Uterus (tissue), 2 donors: ENCODE measurements around the gene RIN2.

Source experiments
- POLR2A ChIP-seq, 2 donors: fragments of 450-650 bp; IDR thresholded peaks; one replicate each; pipeline ENCODE4 v1.6.1; 2016; ENCODE audit warnings: antibody characterized with exemption in 2 of 2, mild to moderate bottlenecking in 1 of 2, moderate library complexity in 1 of 2
- TF ChIP-seq, protein P1 (sequence below), 4 experiments: fragments of 200-600 bp in 2 of 4; fragments of 450-650 bp in 2 of 4; sonication (generic) in 2 of 4; IDR thresholded peaks; one replicate each; pipeline ENCODE4 v1.5.1; 2016 to 2019; ENCODE audit warnings: antibody characterized with exemption in 4 of 4, mild to moderate bottlenecking in 2 of 4, moderate library complexity in 1 of 4

DNA sequence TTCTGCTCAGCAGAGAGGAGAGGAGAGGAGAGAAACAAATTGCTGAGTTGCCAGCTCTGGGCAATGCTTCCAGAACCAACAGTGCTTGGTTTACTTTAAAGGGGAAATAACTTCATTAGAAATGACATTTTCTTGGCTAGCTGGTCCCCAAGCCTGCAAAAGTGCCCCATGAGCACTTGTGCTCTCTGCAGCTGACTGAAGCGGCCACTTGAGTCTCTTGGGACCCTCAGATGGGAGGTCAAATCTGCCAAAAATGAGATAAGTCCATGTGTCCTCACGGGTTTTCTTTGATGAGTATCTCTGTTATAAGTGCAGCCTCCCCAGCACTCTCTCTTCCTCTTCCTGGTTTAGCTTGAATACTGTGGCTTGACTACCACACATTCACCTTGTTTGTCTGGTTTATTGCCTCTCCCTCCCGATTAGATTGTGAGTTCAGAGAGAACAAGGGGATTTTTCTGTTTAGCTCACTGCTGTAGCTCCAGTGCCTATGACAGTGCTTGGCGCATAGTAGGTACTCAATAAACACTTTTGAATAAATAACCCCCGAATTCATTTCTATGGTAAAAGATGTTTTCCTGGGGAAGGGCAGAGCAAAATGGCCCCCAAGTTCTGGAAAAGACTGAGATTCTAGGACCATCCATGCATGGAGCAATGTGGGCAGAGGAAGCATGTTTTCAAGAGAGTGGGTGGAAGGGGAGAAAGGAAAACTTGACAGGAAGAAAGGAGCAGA is 7.0 kb upstream of the RIN2 start:
- TF ChIP-seq, protein P1, sequence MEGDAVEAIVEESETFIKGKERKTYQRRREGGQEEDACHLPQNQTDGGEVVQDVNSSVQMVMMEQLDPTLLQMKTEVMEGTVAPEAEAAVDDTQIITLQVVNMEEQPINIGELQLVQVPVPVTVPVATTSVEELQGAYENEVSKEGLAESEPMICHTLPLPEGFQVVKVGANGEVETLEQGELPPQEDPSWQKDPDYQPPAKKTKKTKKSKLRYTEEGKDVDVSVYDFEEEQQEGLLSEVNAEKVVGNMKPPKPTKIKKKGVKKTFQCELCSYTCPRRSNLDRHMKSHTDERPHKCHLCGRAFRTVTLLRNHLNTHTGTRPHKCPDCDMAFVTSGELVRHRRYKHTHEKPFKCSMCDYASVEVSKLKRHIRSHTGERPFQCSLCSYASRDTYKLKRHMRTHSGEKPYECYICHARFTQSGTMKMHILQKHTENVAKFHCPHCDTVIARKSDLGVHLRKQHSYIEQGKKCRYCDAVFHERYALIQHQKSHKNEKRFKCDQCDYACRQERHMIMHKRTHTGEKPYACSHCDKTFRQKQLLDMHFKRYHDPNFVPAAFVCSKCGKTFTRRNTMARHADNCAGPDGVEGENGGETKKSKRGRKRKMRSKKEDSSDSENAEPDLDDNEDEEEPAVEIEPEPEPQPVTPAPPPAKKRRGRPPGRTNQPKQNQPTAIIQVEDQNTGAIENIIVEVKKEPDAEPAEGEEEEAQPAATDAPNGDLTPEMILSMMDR (IDR thresholded peaks at IDR 0.05), result no peak
- no peak for TF ChIP-seq POLR2A (IDR thresholded peaks at IDR 0.05)
